ENCODE results near the gene EEPD1.
"Not testable (repeated sequence)": the region's sequence is repeated elsewhere in the genome, so short reads cannot be mapped to it uniquely, and the experiment has no call there.

Gene EEPD1

DNA sequence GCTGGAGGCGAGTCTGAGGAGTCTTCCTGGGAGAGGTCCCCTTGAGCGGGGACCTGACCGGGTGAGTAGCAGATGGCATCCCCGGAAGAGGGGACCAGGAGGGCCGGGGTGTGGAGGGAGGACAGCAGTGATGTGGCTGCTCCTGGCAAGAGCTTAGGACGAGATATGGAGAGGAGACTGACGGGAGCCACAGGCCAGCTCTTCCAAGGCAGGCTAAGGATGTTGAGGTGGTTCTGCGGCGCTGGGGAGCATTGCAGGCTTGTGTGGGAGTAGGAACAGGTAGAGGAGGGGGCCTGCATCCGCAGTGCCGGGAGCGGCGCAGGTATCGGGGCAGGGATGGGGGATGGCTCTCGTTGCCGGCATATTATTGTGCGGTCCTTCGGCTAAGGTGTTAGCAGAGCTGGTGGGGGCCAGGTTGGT, 159.9 kb downstream of the EEPD1 start:
- no peak for DNase-seq (ENCODE audit: extremely low read depth in 1 of 2, low read depth in 1 of 2)

DNA sequence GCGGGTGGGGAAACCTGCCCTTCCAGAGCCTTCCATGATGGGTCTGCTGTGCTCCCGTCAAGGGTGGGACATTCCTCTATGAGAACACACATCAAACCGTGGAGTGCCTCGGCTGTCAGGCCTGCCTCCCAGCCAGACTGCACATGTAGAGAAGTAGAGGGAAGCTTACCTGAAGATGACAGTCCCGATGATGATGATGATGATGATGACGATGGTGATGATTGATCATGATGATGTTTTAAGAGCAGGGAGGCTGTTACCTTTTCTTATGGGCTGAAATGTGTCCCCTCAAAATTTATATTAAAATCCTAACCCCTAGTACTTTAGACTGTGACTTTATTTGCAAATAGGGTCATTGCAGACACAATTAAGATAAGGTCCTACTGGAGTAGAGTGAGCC, 160.6 kb downstream of the EEPD1 start:
- DNase-seq (ENCODE audit: extremely low read depth in 1 of 2, low read depth in 1 of 2), result no peak

DNA sequence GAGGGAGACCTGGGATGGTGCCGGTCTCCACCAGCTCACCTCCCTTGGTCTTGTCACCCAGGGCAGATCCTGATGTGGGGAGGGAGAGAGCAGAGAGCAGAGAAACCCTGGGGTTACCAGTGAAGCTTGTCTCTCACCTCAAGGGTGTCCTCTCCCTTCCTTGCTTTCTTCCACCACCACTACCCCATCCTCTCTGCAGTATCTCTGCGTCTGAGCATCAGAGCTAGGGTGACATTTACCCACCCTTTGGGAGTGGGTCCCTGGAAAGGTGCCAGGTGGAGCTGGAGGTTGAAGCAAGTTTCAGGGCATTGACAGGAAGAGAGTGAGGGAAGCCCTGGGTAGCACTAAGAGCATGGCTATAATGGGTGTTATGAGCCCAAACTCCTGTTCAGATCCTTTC, 161.4 kb downstream of the EEPD1 start:
- DNase-seq (ENCODE audit: extremely low read depth in 1 of 2, low read depth in 1 of 2), result no peak

DNA sequence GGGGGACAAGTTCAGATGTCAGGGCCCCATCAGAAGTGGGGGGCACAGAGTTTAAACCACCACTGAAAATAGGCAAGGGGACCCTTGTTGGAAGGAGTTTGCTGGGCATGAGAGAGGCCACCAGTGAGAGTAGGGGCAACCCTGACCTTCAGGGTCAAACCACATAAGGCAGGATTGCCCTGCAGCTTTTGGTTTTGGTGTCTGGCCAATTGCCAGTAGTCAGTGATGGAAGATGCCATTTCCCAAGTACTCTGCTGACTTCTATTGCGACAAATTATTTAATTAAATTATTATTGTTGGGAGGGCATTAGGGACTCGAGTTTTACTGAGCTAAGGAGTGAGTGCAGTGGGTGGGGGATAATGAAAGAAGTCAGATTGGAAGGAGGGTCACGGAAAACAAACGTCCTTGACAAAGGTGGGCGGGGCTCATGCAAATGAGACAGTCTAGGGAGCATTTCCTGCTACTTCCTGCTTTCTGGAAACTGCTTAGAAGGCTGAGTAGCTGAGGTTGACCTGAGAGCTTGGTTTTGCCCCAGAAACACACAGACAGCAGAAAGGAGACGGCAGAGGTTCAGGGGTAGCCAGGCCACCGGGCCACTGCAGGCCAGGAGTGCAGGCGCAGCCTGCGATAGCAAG, 162.4 kb downstream of the EEPD1 start:
- no peak for DNase-seq (ENCODE audit: extremely low read depth in 1 of 2, low read depth in 1 of 2)

DNA sequence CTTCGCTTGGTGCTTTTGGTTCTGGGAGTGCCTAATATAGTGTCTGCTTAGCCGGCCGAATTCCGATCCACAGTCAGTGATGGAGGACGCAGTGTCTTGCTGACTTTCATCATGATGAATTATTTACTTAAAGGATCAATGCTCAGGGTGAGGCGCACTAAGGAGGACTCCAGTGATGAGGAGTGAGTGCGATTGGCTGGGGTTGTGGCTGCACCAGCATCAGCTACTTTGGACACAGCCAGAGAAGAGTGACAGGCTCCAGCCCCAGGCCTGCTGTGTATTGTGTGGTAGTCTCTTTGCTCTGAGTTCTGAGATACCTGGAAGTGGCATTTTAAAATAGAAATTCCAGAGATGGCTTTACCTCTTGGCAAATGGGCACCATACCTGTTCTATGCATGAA, 163.3 kb downstream of the EEPD1 start:
- DNase-seq (ENCODE audit: extremely low read depth in 1 of 2, low read depth in 1 of 2), result no peak

DNA sequence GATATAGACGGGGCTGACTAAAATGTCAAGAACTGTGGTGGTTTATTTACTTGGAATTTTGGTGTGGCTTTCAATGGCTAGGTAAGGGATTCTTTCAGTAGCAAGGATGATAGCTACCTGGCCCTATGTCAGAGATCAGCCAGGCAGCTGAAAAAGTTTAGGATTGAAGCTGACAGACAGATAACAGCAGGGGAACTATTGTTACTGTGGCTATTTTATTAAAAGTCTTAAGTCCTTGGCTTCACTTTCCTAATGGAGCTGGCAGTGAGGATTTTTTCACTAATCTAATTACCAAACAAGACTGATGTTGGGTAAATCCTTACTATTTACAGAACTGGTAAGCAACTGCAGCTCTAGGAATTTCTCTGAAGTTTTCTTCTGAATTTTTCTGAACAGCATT, 164.2 kb downstream of the EEPD1 start:
- no peak for DNase-seq (ENCODE audit: extremely low read depth in 1 of 2, low read depth in 1 of 2)

DNA sequence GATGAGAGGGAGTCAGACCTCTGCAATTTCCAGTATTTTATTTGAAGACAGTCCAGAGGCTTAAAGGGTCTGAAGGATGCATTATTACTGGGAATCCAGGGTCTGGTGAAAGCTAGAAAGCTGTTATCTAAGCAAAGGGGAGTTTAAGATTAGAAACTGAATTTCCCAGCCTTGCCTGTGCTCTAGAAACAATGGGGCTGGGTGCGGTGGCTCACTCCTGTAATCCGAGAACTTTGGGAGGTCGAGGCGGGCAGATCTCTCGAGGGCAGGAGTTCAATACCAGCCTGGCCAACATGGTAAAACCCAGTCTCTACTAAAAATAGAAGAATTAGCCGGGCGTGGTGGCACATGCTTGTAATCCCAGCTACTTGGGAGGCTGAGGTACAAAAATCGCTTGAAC, 165.1 kb downstream of the EEPD1 start:
- no peak for DNase-seq (ENCODE audit: extremely low read depth in 1 of 2, low read depth in 1 of 2)

DNA sequence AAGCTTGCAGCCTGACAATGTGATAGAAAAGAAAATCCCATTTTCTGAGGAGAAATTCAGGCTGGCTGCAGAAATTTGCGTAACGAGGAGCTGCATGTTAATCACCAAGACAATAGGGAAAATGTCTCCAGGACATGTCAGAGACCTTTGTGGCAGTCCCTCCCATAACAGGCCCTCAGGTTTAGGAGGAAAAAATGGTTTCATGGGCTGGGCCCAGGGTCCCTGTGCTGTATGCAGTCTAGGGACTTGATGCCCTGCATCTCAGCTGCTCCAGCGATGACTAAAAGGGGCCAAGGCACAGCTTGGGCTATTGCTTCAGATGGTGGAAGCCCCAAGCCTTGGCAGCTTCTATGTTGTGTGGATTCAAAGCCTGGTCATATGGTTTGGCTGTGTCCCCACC, 168.2 kb downstream of the EEPD1 start:
- DNase-seq (ENCODE audit: extremely low read depth in 1 of 2, low read depth in 1 of 2), result not testable (repeated sequence)

DNA sequence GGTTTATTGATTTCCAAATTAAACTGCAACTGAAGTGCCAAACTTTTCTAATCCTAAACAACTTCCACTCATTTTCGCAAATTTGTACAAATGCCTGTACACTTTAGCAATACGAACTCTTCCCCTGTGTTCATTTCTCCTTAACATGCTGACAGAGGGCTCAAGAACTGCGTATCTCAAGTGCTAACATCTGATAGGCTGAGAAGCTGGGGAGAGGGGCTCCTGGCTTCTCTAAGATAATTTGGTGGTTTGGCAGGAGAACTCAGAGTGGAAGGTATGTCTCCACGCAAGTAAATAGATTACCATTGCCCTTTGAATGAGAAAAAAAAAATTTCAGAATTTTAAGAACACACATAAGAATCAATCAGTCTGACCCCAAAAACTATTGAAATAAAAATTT, 183.3 kb downstream of the EEPD1 start:
- no peak for DNase-seq (ENCODE audit: extremely low read depth in 1 of 2, low read depth in 1 of 2)

DNA sequence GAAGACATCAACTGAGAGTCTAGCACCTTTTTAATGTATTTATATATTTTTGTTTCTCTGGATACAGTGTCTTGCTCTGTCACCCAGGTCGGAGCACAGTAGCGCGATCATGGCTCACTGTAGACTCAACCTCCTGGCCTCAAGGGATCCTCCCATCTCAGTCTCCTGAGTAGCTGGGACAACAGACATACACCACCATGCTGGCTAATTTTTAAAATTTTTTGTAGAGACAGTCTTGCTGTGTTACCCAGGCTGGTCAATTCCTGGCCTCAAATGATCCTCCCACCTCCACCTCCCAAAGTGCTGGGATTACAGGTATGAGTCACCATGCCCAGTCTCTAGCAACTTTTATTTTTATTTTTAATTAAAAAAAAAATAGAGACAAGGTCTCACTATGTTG, 185.2 kb downstream of the EEPD1 start:
- no peak for DNase-seq (ENCODE audit: extremely low read depth in 1 of 2, low read depth in 1 of 2)

DNA sequence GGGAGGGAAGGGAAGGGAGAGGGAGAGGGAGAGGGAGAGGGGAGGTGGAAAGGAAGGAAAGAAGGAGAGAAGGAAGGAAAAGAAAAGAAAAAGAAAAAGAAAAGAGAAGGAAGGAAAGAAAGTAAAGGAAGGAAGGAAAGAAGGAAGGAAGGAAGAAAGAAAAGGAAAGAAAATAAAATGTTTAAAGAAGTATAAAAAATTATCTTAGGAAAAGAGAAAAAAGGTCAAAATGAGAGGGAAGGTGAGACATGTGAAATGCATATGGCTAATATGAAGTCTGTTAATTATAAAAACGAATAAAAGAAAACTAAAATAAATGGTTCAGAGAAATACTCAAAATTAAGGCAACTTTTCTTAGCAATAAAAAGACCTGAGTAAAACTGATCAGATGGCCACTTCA, 190.5 kb downstream of the EEPD1 start:
- DNase-seq (ENCODE audit: extremely low read depth in 1 of 2, low read depth in 1 of 2), result no peak

DNA sequence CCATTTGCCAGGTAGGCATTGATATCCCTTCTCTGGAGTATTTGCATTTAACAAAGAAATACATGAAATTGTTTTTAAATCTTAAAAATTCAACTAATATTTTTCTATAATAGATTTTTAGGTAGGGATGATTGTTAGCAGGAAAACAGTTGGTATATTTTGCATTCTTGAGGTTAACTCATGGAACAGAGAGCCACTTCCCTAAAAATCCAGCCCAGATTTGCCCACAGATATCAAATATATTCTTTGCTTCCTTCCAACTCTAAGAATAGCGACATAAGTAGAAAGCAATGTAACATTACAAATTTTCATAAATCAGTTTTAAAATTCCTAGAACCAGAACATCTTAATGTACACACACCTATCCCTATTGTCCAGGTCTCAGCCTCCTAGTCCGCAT, 191.6 kb downstream of the EEPD1 start:
- DNase-seq (ENCODE audit: extremely low read depth in 1 of 2, low read depth in 1 of 2), result no peak

DNA sequence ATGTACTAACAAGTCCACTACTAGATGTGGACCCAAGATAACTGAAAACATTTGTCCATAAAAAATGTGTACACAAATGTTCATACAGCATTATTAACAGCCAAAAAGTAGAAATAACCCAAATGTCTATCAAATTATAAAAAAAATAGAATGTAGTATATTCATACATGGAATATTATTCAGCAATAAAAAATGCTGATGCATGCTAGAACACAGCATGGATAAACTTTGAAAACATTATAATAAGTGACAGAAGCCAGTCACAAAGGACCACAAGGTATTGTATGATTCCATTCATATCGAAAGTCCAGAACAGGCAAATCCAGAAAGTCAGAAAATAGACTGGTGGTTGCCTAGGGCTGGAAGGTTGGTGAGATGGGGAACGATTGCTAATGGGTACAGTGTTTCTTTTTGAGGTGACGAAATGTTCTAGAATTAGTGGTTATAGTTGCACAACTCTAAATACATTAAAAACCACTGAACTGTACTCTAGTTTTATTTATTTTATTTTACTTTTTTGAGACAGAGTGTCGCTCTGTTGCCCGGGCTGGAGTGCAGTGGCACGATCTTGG, 193.3 kb downstream of the EEPD1 start:
- no peak for DNase-seq (ENCODE audit: extremely low read depth in 1 of 2, low read depth in 1 of 2)

DNA sequence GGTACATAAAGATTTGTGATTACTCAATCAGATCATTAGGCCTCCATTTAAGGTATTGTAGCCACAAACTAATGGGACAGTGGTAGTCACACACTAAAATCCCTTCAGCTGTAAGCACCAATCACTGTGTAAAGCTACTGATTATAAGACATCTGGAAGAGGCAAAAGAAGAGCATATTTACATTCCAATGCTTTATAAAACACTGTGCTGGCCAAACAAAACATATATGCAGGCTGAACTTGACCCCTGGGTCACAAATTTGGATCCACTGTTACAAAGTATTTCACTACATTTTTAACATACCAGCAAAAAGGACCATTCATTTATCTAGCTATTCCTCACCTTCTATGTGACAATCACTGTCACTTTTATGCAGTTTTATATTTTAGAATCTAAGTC, 195.2 kb downstream of the EEPD1 start:
- DNase-seq (ENCODE audit: extremely low read depth in 1 of 2, low read depth in 1 of 2), result no peak

DNA sequence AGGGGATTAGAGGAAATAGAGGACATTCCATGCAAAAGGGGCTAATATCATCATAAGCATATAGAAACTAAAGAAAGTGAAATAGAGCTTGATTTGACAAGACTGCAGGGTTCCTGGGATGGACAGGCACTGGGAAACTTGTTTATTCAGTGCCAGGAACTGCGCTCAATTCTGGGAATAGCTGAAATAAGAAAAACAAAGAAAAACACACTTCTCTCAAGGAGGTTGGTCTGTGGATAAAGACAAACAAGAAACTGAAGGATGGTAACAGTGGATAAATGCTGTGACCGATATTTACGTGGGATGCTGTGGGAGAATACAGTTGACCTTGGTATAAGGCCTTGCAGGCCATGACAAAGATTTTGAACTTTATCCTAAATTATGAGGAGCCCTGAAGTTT, 195.7 kb downstream of the EEPD1 start:
- no peak for DNase-seq (ENCODE audit: extremely low read depth in 1 of 2, low read depth in 1 of 2)

DNA sequence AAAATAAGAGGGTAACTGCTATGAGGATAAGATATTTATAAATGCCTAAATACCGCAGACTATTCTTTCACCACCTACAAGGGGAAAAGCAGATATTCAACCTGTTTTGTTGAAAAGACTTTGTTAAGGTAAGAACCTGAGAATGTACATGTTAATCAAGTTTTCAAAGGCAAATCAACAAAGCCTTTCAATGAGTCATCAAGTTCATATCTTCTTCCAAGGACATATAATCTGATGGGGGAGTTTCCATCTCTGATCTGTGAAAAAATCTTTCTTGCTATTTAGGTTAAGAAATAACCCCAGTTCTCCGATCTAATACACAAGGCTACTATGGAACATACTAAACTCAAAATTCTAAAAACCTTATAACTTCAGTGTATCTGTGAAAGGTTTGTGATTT, 196.6 kb downstream of the EEPD1 start:
- DNase-seq (ENCODE audit: extremely low read depth in 1 of 2, low read depth in 1 of 2), result no peak

Measured in activated CD8-positive, alpha-beta memory T cell treated with anti-CD3 and anti-CD28 coated beads for 1 hour (primary cell).